NCI-H82 treated with DMSO at 0.1 percent for 48 hours (cell line): Measurements from ENCODE around the gene CSMD2.

Experiments used
- DNase-seq: peaks from one replicate; lab custom pipeline; 2025; ENCODE audit not compliant: unreplicated experiment; lab: John Stamatoyannopoulos, UW

CSMD2 gene

DNA sequence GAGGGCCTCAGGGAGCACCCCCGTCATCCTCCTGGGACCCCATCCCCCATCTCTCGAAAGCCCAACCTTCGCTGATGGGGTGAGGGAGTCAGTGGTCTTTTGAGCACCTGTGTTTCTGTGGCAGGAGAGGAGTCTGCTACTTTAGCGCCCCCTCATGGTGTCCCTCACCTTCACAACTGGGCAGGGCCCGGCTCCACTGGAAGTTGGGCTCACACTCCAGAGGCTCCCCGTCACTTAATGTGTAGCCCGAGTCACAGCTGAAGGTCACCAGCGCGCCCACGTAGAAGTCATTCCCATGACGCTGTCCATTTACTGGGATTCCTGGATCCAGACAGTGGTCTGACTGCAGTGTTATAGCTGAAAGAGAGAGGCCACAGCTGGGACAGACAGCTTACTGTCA, 440.7 kb downstream of the CSMD2 start:
- no peak for DNase-seq

DNA sequence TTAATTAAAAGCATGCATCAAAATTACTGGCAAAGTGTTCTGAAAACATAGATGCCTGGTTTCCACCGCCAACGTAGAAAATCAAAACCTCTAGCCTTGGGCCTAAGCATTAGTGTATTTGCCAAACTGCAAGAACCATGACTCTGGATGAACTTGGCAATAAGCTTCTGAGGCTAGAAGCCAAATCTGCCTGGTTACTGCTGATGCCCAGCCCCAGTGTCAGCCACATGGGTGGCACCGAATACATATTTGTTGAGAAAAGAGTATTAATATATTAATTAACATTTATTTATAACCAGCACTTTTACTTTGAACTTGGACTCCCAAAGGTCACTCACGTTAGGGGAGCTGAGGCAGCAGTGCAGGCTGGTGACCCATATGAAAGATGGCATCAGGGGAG, 441.8 kb downstream of the CSMD2 start:
- no peak for DNase-seq

DNA sequence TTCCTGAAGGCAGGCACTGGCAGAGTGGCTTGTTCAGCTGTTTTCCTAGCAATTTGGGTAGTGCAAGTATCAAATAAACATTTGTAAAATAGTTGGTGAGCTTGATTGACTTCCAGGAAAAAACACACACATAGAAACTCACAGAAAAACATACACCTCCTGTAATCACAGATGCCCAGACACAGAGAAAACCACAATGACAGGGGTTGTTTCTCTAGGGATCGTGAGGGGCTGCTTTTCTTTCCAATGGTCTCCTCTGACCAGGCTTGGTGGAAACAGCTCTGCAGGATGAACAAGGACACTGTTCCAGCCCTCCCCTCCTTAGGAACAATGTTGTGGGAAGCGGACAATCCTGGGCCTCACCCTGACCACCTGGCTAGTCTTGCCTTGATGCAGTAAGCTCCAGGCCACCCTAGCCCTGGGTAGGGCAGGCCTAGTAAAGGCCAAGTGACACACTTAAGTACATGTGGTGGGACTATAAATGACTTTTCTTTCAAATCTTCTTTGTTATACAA, 443.7 kb downstream of the CSMD2 start:
- DNase-seq = no peak

DNA sequence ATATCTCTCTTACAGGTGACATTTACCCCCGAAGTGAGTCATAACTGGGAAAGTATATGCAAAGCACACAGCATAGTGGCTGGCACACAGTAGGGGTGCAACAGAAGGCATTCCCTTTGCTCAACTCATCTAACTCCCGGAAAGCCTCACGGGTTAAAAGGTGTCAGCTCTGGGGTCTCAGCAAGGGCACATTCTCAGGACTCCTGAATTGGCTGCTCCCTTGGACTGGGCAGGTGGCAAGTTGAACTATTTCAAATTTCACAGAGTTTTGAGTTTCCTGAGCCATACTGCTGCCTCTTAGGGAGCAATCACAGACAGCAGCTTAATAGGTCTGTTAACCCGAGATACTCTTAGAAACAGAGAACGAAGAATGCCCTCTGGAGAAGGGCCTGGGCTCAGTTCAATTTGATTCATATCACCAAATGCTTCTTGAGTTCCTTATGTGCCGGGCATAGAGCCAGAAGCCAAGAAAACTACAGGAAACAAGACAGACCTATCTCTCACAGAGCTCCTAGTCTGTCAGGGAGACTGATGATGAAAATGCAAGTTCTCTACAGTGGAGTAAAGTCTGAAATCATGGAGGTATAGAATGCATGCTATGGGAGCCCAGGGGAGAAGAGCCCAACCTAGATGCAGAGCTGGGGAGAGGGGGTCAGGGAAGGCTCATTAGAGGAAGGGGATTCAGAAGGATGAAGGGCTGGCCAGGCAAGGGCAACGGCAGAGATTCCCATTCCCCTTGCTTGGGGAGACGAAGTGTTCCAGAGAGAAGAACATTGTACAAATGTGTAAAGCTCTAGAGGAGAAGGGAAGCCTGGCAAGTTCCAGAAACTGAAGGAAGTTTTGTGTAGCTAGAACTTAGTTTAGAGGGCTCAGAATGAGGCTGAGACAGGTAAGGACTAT, 445.0 kb downstream of the CSMD2 start:
- DNase-seq = no peak

DNA sequence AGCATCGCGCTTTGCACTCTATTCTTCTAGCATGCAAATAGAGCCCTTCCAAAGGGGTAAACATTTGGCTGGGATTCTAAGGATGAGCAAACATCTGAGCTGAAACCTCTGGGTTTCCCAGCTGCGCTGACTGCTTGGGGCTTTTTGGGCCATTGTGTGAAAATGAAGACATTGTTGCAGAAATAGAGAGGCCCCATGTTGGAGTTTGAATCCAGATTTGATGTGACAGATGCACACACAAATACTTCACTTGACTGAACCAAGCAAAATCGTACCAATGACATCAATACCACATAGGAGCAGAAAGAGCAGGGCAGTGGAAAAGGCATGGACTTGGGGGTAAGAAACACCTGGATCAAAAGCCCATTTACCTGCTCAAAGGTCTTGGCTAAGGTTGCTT, 445.7 kb downstream of the CSMD2 start:
- DNase-seq = no peak

DNA sequence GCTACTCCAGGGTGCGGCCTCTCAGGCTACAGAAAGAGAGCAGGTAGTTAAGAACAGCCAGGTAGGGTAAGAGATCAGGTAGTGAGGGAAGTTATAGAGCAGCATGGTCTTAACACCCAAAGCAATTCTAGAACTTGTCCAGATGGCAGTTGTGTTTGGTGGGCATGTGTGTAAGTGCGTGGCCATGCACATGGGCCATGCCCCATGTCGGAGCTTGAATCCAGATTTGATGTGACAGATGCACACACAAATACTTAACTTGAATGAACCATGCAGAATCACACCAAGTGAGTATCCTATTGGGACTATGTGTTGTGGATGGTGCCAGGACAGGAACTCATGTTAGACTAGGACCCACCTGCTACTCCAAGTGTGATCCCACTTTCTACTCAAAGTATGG, 446.8 kb downstream of the CSMD2 start:
- DNase-seq = no peak

DNA sequence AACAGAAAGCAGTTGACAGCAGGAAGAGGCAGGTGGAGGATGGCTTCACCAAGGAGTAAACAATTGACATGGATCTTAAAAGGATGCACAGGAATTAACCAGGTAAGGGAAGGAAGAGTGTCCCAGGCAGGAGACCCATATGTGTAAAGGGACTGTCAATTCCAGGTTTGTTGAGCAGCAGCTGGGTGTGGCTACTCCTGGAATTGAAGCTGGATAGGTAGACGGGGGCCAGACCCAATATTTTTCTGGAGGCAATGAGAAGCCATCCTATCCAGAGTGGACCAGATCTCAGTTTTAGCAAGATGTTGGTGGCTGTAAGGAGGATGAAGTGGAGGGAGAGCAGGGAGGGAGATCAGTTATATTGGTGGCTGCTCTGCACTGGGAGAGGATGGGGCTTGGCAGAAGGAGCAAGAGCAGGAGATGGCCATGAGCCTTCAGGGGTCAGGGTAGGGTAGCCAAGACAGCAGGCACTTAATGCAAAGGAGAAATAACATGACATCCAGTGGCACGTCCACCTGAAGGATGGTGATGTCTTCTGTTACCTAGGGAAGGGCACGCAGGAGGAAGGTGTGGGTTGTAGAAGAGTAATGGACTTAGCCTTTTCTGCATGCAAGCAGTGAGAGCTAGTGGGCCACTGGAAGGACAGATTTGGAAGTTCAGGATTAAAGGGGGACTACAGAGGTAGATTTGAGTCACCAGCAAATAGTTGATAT, 447.9 kb downstream of the CSMD2 start:
- no peak for DNase-seq

DNA sequence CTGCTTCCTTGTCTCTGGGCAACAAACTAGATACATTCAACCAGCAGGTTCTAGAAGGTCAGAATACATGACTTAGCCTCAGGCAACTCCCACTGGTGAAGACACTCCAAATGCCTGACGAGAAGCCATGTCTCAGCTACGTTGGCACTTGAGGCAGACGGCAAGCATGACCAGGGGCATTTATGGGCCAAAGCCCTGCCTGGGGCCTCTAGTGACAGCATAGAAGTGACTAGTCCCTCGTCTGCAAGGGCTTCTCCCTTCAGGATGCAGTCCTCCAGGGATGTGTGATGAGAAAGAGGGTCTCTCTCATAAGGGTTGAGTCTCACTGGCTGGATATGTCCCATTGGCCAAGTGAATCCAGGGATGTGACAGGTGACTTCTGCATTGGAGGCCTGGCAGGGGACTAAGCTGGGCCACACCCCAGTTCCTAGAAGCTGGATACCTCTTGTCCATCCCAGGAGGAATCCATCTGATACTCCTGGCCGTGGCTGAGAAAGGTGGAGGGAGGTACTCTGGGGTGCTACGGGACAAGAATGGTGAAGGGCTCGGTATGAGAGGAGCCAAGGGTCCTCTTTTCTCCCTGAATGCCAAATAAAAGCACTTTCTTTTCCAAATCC, 449.7 kb downstream of the CSMD2 start:
- DNase-seq = no peak

DNA sequence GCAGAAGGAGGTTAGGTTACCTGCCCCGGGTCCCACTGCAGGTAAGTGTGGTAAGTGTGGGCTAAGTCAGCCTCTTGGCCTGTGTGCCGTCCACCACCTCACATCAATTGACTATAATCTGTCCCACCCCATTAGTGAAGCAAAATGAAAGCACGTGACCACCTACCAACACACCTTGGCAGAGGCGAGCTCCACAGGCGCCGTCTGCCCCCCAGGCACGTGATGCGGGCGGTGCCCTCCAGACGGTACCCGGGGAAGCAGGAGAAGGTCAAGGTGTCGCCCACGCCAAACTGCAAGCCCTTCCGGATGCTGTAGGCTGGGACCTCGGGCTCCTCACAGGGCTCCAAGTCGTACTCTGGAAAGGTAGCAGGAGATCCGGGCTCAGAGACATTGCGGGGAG, 450.6 kb downstream of the CSMD2 start:
- no peak for DNase-seq

DNA sequence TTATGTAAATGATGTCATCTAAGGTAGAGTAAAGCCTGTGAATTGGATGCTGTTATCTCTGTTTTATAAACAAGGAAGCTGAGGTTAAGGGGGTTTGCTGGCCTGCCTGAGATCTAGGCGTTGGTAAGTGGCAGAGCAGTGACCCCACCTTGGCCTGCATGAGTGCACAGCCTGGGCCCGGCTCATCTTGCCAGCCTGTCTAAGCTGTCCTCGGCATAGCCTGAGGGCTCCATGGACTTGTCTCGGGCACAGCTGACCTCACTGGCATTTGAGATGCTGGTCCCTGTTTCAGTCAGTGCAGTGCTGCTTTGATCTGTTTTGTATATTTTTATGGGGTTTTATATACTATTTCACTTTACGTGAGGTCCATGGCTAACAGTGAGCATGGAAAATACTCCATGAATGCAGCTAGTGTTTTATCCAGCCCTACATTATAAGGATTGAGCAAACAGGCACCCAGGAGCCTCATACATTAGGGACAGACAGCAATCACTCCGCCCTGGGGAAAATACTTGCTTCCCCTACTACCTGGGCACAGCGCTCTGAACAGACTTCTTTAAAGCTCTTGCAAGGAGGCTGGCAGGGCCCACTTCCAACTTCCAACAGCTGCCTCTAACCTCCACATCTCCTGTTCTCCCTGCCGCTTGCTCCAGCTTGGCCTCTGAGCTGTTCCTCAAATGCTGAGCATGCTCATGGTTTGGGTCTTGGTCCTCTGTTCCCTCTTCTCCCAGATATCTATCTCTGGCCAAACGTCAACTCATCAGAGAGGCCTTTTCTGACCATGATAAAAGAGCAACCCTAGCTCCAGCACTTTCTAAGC, 451.8 kb downstream of the CSMD2 start:
- no peak for DNase-seq

DNA sequence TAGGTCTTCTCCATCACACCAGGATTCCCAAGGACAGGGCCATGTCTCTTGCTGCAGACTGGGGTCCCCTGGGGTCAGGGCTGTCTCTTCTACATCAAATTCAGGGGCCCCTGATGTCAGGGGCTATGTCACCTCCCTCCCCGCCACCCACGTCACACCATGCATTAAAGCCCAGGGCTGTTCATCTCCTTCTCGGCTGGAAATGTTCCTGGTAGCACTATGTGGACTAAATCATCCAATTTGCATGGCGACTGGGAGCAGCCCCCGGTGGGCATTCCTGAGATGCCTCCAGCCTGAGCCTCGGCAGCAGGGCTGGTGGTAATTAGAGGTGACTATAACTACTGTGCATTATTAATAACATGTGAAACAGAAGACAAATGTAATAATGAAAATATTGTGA, 452.8 kb downstream of the CSMD2 start:
- no peak for DNase-seq

DNA sequence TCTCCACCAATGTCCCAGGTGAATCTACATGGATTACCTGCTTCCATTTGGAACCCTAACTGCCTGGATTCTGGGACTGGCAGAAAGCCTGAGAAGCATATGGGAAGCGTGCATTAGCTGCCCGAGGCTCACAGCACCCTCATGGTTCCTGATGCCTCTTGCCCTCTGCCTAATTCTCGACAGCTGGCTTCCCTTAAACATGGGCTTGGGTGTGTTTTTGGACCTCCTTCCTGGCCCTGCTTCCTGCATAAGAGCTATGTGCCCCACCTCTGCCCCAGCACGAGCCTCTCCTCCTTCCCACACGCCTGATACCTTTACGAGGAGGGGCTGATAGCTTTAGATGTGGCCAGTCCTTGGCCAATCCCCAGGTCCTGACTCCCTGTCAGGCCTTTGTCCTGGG, 453.5 kb downstream of the CSMD2 start:
- peak; percentile 13 for DNase-seq

DNA sequence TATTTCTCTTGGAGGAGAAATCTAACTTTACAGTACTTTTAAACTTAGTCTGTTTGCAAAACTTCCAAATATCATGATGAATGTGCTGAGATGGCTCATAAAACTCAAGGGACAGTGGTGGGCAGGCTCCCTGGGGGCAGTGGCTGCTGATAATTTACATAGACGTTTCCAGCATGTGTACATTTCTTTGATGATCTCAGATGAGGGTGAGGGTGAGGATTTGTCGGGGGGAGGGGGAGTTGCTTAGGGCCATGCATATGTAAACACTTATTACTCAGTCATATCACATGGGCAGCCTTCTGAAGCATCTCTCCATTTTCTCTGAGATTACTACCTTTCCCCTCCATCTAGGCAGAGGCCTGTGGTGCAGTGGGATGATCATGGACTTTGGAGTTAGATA, 454.1 kb downstream of the CSMD2 start:
- DNase-seq = no peak

DNA sequence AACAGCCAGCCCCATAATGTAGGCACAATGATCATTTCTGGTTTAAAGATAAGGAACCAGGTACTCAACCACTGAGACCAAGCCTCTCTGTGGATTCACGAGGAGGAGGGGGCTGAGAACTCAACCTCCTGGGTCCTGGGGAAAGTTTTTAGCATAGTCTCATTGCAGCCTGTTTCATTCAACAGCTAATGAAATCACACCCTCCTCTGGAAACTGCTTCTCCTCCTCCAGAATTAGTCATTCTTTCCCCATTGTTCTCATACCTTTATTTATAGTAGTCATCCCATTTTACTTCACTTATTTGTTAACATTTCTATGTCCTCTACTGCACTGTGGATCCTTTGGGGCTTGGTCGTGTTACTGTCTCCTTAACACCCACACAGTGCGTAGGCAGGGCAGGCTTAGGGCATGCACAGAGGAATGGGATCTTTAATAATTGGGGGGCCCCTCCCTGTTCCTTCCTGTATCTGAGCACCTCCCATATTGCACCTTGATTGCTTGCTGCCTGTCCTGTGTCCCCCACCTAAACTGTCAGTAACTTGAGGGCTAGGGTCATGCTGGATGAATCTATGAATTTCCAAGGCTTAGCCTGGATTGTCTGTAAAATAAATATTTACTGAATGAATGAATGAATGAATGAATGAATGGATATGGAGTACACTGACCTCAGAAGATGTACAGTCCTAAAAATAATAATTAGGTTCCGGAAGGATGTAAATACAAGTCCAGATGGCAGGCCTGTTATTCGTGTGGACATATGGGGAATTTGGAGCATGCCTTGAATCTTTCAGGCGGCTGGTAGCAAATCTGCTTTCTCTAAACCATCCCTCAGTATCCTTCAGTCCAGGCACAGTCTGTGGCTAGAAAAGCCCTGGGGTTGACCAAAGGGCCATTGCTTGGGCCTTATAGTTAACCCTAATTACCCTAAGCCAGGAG, 455.0 kb downstream of the CSMD2 start:
- peak; percentile 23 for DNase-seq

DNA sequence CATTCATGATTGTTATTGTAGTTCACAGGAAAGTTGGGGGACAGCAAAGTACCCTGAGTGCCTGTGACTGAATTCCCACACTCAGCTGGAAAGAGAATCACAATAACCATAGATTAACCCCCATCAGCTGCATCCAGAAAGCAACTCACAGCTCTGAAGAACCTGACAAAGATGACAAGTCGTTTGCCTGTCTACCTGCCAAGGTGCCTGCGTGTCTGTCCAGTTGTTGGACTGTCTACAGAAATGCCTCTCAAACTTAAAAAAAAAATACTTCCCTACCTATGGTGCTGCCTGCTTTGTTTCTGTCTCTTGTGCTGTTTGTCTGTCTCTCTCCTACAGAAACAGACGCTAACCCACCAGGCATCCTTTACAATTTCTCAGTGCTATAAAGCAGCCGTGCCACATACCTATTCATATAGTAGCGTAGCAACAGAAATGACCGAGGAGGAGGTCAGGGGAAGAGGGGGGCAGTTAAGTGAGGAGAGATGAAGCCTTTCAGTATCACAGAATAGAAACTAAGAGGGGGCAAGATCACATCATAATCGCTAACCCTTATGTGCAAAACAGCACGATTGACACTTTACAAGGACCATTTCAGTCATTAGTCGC, 455.8 kb downstream of the CSMD2 start:
- DNase-seq = no peak

DNA sequence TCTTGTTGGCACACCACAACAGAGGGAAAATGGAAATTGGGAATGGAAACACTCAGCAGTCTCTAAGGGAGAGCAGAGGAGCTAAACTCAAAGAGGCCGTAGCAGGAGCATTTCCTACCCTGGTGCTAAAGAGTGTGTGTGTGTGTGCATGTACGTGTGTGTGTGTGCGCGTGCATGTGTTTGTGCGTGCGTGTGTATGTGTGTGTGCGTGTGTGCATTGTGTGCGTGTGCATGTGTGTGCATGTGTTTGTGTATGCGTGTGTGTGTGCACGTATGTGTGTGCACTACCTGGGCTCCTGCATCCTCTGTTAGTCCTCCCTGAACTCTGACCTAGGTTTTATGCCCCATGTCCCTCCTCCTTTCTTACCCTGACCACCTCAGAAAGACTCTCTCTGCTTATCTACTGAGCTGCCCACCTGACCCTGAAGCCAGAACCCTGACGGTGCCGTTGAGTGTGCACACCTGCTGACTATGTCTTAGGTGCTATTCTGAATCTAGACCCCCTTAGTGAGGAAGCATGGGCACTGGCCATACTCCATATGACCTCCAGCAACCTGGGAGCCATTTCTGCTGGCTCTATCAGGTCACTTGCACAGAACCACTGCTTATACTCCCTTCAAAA, 458.3 kb downstream of the CSMD2 start:
- DNase-seq = no peak

DNA sequence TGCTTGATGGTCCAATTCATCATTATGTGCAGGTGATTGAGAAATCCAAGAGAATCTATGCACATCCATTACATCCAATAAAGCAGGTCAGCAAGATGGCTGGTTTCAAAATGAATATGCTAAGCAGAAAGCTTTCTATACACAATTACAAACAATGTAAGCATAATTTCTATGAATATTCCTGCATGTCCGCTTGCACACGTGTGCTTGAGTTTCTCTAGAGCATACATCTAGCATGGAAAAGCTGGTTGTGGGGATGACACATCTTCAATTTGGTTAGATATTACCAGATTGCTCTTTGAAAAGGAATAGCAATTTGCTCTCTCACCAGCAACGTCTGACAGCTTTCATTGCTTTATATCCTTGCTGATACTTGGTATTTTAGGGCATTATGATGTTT, 461.6 kb downstream of the CSMD2 start:
- no peak for DNase-seq

DNA sequence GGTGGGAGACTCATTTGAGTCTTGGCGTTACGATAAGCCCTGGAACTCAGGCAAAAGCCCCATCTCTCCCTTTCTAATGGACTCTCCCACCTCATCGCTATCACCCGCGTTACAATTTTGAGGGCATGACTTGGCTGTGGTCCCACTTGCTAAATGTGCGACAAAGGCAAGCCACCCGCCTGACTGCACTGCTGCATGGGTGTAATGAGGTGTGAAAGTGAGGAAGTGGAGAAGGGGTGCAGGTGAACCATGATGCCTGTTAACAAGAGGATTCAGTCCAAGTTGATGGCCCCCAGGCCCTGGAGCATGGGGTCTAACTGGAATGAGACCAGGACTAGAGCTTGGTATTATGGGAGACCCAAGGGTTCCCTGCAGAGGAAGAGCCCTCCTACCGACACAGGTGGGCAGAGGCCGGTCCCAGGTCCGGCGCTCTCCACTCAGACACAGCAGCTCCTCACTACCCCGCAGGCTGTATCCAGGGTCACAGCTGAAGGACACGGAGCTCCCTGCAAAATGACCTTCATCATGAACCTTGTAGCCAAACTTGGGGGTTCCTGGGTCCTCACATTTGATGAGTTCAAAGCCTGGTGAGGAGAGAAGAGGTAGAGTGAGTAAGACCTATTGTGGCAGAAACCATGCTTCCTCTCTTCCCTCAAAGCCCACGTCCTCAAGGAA, 466.5 kb downstream of the CSMD2 start:
- DNase-seq = no peak
